ENCODE results near the gene IRAK1BP1.
"Not testable (repeated sequence)": the region's sequence is repeated elsewhere in the genome, so short reads cannot be mapped to it uniquely, and the experiment has no call there.

The IRAK1BP1 gene

GRCh38 chr6:78867370-78868040 lies at the start of gene IRAK1BP1:
Gene IRAK1BP1, plus strand, starts transcription at chr6:78867551. Its CDS starts 26 bp downstream, at chr6:78867577.
- no peak for FAIRE-seq

- FAIRE-seq, result no peak
These were observed 43.3 kb upstream of the IRAK1BP1 start for GRCh38 chr6:78824045-78824444.

- FAIRE-seq, result no peak
These were observed 37.9 kb upstream of the IRAK1BP1 start for GRCh38 chr6:78829407-78829806.

GRCh38 chr6:78830805-78831204 lies 36.5 kb upstream of the IRAK1BP1 start:
- FAIRE-seq, result no peak

- FAIRE-seq, result no peak
These were observed 35.9 kb upstream of the IRAK1BP1 start for GRCh38 chr6:78831492-78831891.

GRCh38 chr6:78832091-78832808 lies 35.1 kb upstream of the IRAK1BP1 start:
- no peak for FAIRE-seq

- FAIRE-seq, result no peak
These were observed 31.5 kb upstream of the IRAK1BP1 start for GRCh38 chr6:78835817-78836216.

- no peak for FAIRE-seq
These were observed 30.8 kb upstream of the IRAK1BP1 start for GRCh38 chr6:78836598-78836997.

- no peak for FAIRE-seq
These were observed 26.2 kb upstream of the IRAK1BP1 start for GRCh38 chr6:78841111-78841510.

- FAIRE-seq, result no peak
These were observed 24.4 kb upstream of the IRAK1BP1 start for GRCh38 chr6:78842953-78843352.

- FAIRE-seq, result no peak
These were observed 22.5 kb upstream of the IRAK1BP1 start for GRCh38 chr6:78844899-78845298.

GRCh38 chr6:78845567-78845966 lies 21.8 kb upstream of the IRAK1BP1 start:
- FAIRE-seq, result no peak

- FAIRE-seq, result no peak
These were observed 16.7 kb upstream of the IRAK1BP1 start for GRCh38 chr6:78850621-78851020.

GRCh38 chr6:78851156-78851555 lies 16.2 kb upstream of the IRAK1BP1 start:
- no peak for FAIRE-seq

- FAIRE-seq, result no peak
These were observed 12.8 kb upstream of the IRAK1BP1 start for GRCh38 chr6:78854546-78854945.

GRCh38 chr6:78858339-78858938 lies 8.9 kb upstream of the IRAK1BP1 start:
- FAIRE-seq, result not testable (repeated sequence)

- no peak for FAIRE-seq
These were observed 5.8 kb upstream of the IRAK1BP1 start for GRCh38 chr6:78861509-78861908.

GRCh38 chr6:78863576-78863975 lies 3.8 kb upstream of the IRAK1BP1 start:
- no peak for FAIRE-seq

GRCh38 chr6:78864957-78865356 lies 2.4 kb upstream of the IRAK1BP1 start:
- no peak for FAIRE-seq

- no peak for FAIRE-seq
These were observed 356 bp upstream of the IRAK1BP1 start for GRCh38 chr6:78867020-78867369.

- FAIRE-seq, result no peak
These were observed 765 bp downstream of the IRAK1BP1 start for GRCh38 chr6:78868116-78868515.

- no peak for FAIRE-seq
These were observed 8.2 kb downstream of the IRAK1BP1 start for GRCh38 chr6:78875505-78875904.

- FAIRE-seq, result no peak
These were observed 16.3 kb downstream of the IRAK1BP1 start for GRCh38 chr6:78883651-78884050.

GRCh38 chr6:78889901-78890300 lies 22.6 kb downstream of the IRAK1BP1 start:
- FAIRE-seq, result not testable (repeated sequence)

Data from colon (tissue), 2 donors.